GOT3 (cell line): Measurements from ENCODE around the gene CNTN6.

Experiments
- DNase-seq: peaks from one replicate; lab custom pipeline; 2025; ENCODE audit warnings: mixed read lengths; lab: John Stamatoyannopoulos, UW

The CNTN6 gene

GRCh38 chr3:1423566-1424089, 330.8 kb downstream of the CNTN6 start:
- DNase-seq, result no peak

GRCh38 chr3:1439395-1439794, 346.6 kb downstream of the CNTN6 start:
- DNase-seq, result no peak

- DNase-seq, result no peak
Observed at GRCh38 chr3:1442271-1442670, 349.4 kb downstream of the CNTN6 start.

- DNase-seq, result no peak
Observed at GRCh38 chr3:1444195-1444594, 351.4 kb downstream of the CNTN6 start.

- no peak for DNase-seq
Observed at GRCh38 chr3:1446531-1446930, 353.7 kb downstream of the CNTN6 start.

GRCh38 chr3:1447452-1447851, 354.6 kb downstream of the CNTN6 start:
- no peak for DNase-seq

GRCh38 chr3:1448443-1448842, 355.6 kb downstream of the CNTN6 start:
- DNase-seq, result no peak
